A549 (cell line): ENCODE data around the gene FOLR2. TPM values are rescaled to one million over a fixed set of nuclear protein-coding genes. Genes with fewer than 3 reads are reported as not detected.

Experiments
- ATAC-seq, 2 experiments: fragments of 200-7000 bp in 1 of 2; fragments of >200 bp in 1 of 2; cut with Nextera tagmentation in 1 of 2; cut with Tn5 transposase in 1 of 2; 3 replicates each; pipeline versions ENCODE4 v1.8.0 to v1.9.1; 2018 to 2020; ENCODE audit warnings: mild to moderate bottlenecking in 1 of 2, moderate library complexity in 1 of 2
- CTCF ChIA-PET: fragments of 300-600 bp; sonication (Branson Sonifier 250); formaldehyde crosslinking; extraction: SDS; loops from one replicate; lab custom pipeline; 2021; ENCODE audit warnings: antibody characterized with exemption, inconsistent platforms; lab: Yijun Ruan, JAX
- POLR2A ChIA-PET: fragments of 350-600 bp; formaldehyde crosslinking; extraction: SDS; loops from one replicate; lab custom pipeline; 2021; ENCODE audit warnings: antibody characterized with exemption, inconsistent platforms; lab: Yijun Ruan, JAX
- DNase-seq, 2 experiments: peaks; one replicate each; pipeline versions ENCODE4 v3.0.0 to v3.0.0-alpha.2; 2011 to 2016; ENCODE audit warnings: low read depth in 1 of 2, low spot score in 1 of 2
- FAIRE-seq: peaks from 2 replicates; lab custom pipeline; 2011; peaks lifted over from hg19 to GRCh38; lab: Jason Lieb, UNC
- H3K27ac ChIP-seq, 2 experiments: fragments of >200 bp; sonication (Bioruptor Twin); formaldehyde crosslinking; 3 replicates each; pipeline ENCODE4 v1.5.1; 2016 to 2017
- H3K4me1 ChIP-seq: fragments of >200 bp; sonication (Bioruptor Twin); formaldehyde crosslinking; 3 replicates; pipeline ENCODE4 v1.6.1; 2016
- H3K4me2 ChIP-seq: fragments of >200 bp; sonication (Bioruptor Twin); formaldehyde crosslinking; 3 replicates; pipeline ENCODE4 v1.6.1; 2016
- H3K4me3 ChIP-seq: fragments of >200 bp; sonication (Bioruptor Twin); formaldehyde crosslinking; 3 replicates; pipeline ENCODE4 v1.5.1; 2016
- H3K9me3 ChIP-seq: fragments of >200 bp; sonication (Bioruptor Twin); formaldehyde crosslinking; 3 replicates; pipeline ENCODE4 v1.6.1; 2016
- CBX2 ChIP-seq: fragments of 200-600 bp; sonication (generic); IDR thresholded peaks from 2 replicates; pipeline ENCODE4 v1.6.1; 2016; ENCODE audit warnings: low read depth, mild to moderate bottlenecking, borderline replicate concordance
- CEBPB ChIP-seq, 2 experiments: fragments of >200 bp in 1 of 2; sonication (Bioruptor Twin) in 1 of 2; formaldehyde crosslinking in 1 of 2; IDR thresholded peaks; 2 replicates each; pipeline ENCODE4 v1.6.1; 2012 to 2016
- E2F6 ChIP-seq: IDR thresholded peaks from 2 replicates; pipeline ENCODE4 v1.6.1; 2012; ENCODE audit warnings: low read depth, borderline replicate concordance
- ELK1 ChIP-seq: fragments of 150-350 bp; IDR thresholded peaks from 2 replicates; pipeline ENCODE4 v1.6.1; 2014; ENCODE audit warnings: low read depth, mild to moderate bottlenecking, low read length
- ESRRA ChIP-seq: fragments of 150-350 bp; IDR thresholded peaks from 2 replicates; pipeline ENCODE4 v1.6.1; 2014; ENCODE audit warnings: mild to moderate bottlenecking, low read length, borderline replicate concordance
- KDM1A ChIP-seq: fragments of 200-600 bp; sonication (generic); IDR thresholded peaks from 2 replicates; pipeline ENCODE4 v1.6.1; 2016; ENCODE audit warnings: low read depth, mild to moderate bottlenecking
- MAFK ChIP-seq: fragments of 450-650 bp; IDR thresholded peaks from 2 replicates; pipeline ENCODE4 v1.6.1; 2014; ENCODE audit not compliant: partially characterized antibody
- MYC ChIP-seq: IDR thresholded peaks from 2 replicates; pipeline ENCODE4 v1.6.1; 2012; ENCODE audit warnings: mild to moderate bottlenecking, inconsistent platforms, low read length, improper control_type of control experiment, borderline replicate concordance
- NR3C1 ChIP-seq: fragments of >200 bp; sonication (Bioruptor Twin); formaldehyde crosslinking; IDR thresholded peaks from 3 replicates; pipeline ENCODE4 v1.6.1; 2017
- POLR2AphosphoS2 ChIP-seq: conservative IDR thresholded peaks from 2 replicates; pipeline ENCODE4 v1.6.1; 2012; ENCODE audit warnings: low read length, improper control_type of control experiment, inconsistent platforms
- RCOR1 ChIP-seq: fragments of 150-350 bp; IDR thresholded peaks from 2 replicates; pipeline ENCODE4 v1.6.1; 2014; ENCODE audit warnings: antibody characterized with exemption, low read length, low read depth
- TP53 ChIP-seq: fragments of 250-450 bp; sonication (Bioruptor Pico); IDR thresholded peaks from 2 replicates; pipeline ENCODE4 v1.5.0; 2021; ENCODE audit warnings: mild to moderate bottlenecking, moderate library complexity
- USF2 ChIP-seq: fragments of 450-650 bp; IDR thresholded peaks from 2 replicates; pipeline ENCODE4 v1.6.1; 2014; ENCODE audit warnings: antibody characterized with exemption
- ZFP36 ChIP-seq: fragments of 450-650 bp; IDR thresholded peaks from 2 replicates; pipeline ENCODE4 v1.6.1; 2014; ENCODE audit warnings: borderline replicate concordance; ENCODE audit not compliant: partially characterized antibody
- ZNF302 ChIP-seq: fragments of 250-450 bp; sonication (Bioruptor Pico); IDR thresholded peaks from 2 replicates; pipeline ENCODE4 v1.9.0; 2021; ENCODE audit warnings: inconsistent platforms, mild to moderate bottlenecking, moderate library complexity
- WGBS: methylation state at CpG from one replicate; pipeline ENCODE4 v1.1.6; 2017; ENCODE audit errors: missing lambda C conversion rate; 5-methylcytosine and 5-hydroxymethylcytosine counted together
- polyA plus RNA-seq, 4 experiments: library from polyadenylated mRNA; depleted of rRNA in 3 of 4; stranded (reverse); fragments of >200 nt; fragmentation: RNase III in 1 of 4; extraction: RNeasy Plus Mini Kit Qiagen cat#74134 plus additional on column Dnase treatment in 1 of 4; gene quantifications; 2 replicates in 3 of 4; 3 replicates in 1 of 4; pipeline ENCODE4 v1.2.3, GENCODE V29; 2011 to 2017

Gene FOLR2
- polyA plus RNA-seq, 2 of the 4 experiments (the other 2 are of a cell fraction) = not detected

DNA sequence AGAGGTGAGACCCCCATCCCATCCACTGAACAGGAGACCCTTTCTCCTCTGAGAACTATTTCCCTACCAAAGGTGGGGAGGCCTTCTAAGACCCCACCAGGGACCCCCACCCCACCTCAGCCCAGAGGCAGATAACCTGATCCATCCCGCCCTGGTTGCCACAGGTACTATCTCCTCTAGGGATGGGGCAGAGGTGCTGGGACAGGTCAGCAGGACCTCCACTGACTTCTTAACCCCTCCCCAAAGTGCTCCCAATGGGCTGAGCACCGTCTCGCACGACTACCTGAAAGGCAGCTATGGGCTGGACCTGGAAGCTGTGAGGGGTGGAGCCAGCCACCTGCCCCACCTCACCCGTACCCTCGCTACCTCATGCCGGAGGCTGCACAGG is 12.2 kb downstream of the FOLR2 start (continued):
- TF ChIP-seq TP53 (CRISPR knock-in tag) = no peak
- TF ChIP-seq MYC = no peak

DNA sequence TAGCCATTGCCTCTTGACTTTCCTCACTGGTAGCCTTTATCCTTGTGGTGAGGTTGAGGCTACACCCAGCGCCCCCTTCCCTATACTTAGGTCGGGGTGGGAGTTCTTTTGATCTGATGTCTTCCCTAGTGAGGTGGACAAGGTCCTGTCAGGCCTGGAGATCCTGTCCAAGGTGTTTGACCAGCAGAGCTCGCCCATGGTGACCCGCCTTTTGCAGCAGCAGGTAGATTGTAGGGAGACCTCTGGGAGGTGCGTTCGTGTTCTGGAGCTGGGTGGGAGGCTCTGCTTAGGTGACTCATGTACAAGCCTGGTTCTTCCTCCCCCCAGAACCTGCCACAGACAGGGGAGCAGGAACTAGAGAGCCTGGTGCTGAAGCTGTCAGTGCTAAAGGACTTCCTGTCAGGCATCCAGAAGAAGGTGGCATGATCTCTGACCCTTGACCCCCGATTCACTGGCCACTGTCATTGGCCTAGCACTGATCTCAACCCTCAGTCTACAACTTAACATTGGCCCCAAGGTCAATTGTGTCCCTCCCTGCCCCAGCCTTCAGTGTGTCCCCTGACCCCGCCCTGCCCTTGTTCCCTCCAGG is 12.8 kb downstream of the FOLR2 start:
- Histone ChIP-seq H3K4me3 (no peak overlapping the region), H3K9me3 (no peaks in the 10 kb centered on the region), H3K27ac (no peak overlapping the region), H3K4me2 (no peak overlapping the region), H3K4me1 (peaks cover 19% of the 10 kb centered on the region)
- ATAC-seq (no peak), DNase-seq (no peak), FAIRE-seq (no peak)
- TF ChIP-seq ZFP36 = no peak
- 95% methylated on average over 7 of the region's 8 CpGs for WGBS
- ChIA-PET CTCF (interaction anchor here (0.8 to 9.4 kb wide), 3 partner anchors 7 to 204 kb away, joined by 3 to 83 read pairs (median 4); no protein-coding TSS in a partner anchor), POLR2A (no interaction called here)

- no peak for DNase-seq
- H3K4me1 ChIP-seq = peaks cover 19% of the 10 kb centered on the region
- no peaks in the 10 kb centered on the region for H3K9me3 ChIP-seq
- no peak overlapping the region for H3K4me2 ChIP-seq
- H3K27ac ChIP-seq = no peak overlapping the region
- no peak for TF ChIP-seq MAFK
- TF ChIP-seq CEBPB (IDR thresholded peaks at IDR 0.05) = no peak
- no peak for TF ChIP-seq RCOR1
- FAIRE-seq = no peak
- WGBS = 95% methylated on average over 14 of the region's 21 CpGs
- ChIA-PET CTCF (interaction anchor here (0.8 to 9.4 kb wide), 3 partner anchors 7 to 205 kb away, joined by 3 to 83 read pairs (median 4); no protein-coding TSS in a partner anchor), POLR2A (no interaction called here)
- ATAC-seq = no peak
- H3K4me3 ChIP-seq = no peak overlapping the region
Measured at GRCh38 chr11:72229925-72230763, 13.6 kb downstream of the FOLR2 start.

DNA sequence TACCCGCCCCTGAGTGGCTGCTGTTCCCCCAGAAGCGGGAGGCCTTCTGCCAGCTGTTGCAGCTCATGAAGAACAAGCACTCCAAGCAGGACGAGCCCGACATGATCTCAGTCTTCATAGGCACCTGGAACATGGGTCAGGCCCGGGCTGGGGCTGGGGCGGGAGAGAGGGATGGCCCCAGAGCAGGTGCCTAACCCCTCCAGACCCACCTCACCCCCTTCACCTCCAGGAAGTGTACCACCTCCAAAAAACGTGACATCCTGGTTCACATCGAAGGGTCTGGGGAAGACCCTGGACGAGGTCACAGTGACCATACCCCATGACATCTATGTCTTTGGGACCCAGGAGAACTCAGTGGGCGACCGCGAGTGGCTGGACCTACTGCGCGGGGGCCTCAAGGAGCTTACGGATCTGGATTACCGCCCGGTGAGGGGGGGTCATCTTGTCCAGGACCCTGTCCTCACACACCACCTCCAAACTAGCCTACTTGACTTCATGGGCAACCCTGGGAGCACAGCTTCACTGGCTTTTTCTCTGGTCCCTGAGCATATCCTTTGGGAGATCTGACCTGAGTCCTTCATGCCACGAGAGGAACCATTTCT is 14.3 kb downstream of the FOLR2 start:
- DNase-seq (no peak), FAIRE-seq (no peak), ATAC-seq (no peak)
- Histone ChIP-seq H3K4me3 (no peak overlapping the region), H3K4me2 (no peak overlapping the region), H3K27ac (no peak overlapping the region), H3K4me1 (peaks cover 14% of the 10 kb centered on the region), H3K9me3 (no peaks in the 10 kb centered on the region)
- POLR2A ChIA-PET = no interaction called here
- WGBS = 92% methylated on average over 9 of the region's 18 CpGs
- CTCF ChIA-PET = interaction anchor here (0.6 kb wide), 1 partner anchor 47 kb away, joined by 3 read pairs; no protein-coding TSS in a partner anchor
- no peak for TF ChIP-seq KDM1A
- TF ChIP-seq RCOR1 = no peak
- no peak for TF ChIP-seq CBX2
- no peak for TF ChIP-seq E2F6
- TF ChIP-seq ELK1 = no peak
- TF ChIP-seq NR3C1 = no peak
- no peak for TF ChIP-seq ZNF302 (CRISPR knock-in tag)
- TF ChIP-seq CEBPB (IDR thresholded peaks at IDR 0.05) = no peak
- no peak for TF ChIP-seq ESRRA
- no peak for TF ChIP-seq POLR2AphosphoS2
- no peak for TF ChIP-seq USF2
